HepG2 (cell line): Measurements from ENCODE around the gene COASY. TPM values are rescaled to one million over a fixed set of nuclear protein-coding genes. Genes with fewer than 3 reads are reported as not detected.
A peak's percentile ranks its signal among the peaks of the same experiment; 100 is the strongest.

Source experiments
- ATF1 ChIP-seq: IDR thresholded peaks from 2 replicates; pipeline ENCODE4 v1.6.1; 2016; ENCODE audit warnings: mild to moderate bottlenecking, control low read depth
- CENPT ChIP-seq: sonication (generic); formaldehyde crosslinking; IDR thresholded peaks from 2 replicates; pipeline ENCODE4 v1.8.0; 2022; ENCODE audit warnings: low read depth, mild to moderate bottlenecking, moderate library complexity, missing genetic modification reagents
- EZH2 ChIP-seq: conservative IDR thresholded peaks from 2 replicates; pipeline ENCODE4 v1.6.1; 2012; ENCODE audit warnings: mild to moderate bottlenecking, low read depth, low read length, moderate library complexity
- GABPB1 ChIP-seq: IDR thresholded peaks from 2 replicates; pipeline ENCODE4 v1.6.1; 2016; ENCODE audit warnings: mild to moderate bottlenecking, missing genetic modification reagents, moderate library complexity, missing compliant biosample characterization
- GZF1 ChIP-seq: sonication (generic); formaldehyde crosslinking; IDR thresholded peaks from 2 replicates; pipeline ENCODE4 v1.5.1; 2020; ENCODE audit warnings: mild to moderate bottlenecking, missing genetic modification reagents
- ISL2 ChIP-seq: sonication (generic); formaldehyde crosslinking; IDR thresholded peaks from 2 replicates; pipeline ENCODE4 v1.5.0; 2020; ENCODE audit warnings: missing genetic modification reagents
- KAT7 ChIP-seq: IDR thresholded peaks from 2 replicates; pipeline ENCODE4 v1.6.1; 2018; ENCODE audit warnings: borderline replicate concordance, missing compliant biosample characterization
- KDM3A ChIP-seq: IDR thresholded peaks from 2 replicates; pipeline ENCODE4 v1.6.1; 2018; ENCODE audit warnings: low read depth, missing compliant biosample characterization
- MAF1 ChIP-seq: sonication (generic); formaldehyde crosslinking; IDR thresholded peaks from 2 replicates; pipeline ENCODE4 v1.5.0; 2020; ENCODE audit warnings: missing genetic modification reagents, borderline replicate concordance
- MAFK ChIP-seq, 2 experiments: IDR thresholded peaks in 1 of 2; conservative IDR thresholded peaks in 1 of 2; 2 replicates each; pipeline ENCODE4 v1.6.1; 2011; ENCODE audit warnings: improper control_type of control experiment in 2 of 2, low read length in 2 of 2
- NR2F6 ChIP-seq, 2 experiments: IDR thresholded peaks; 2 replicates each; pipeline ENCODE4 v1.6.1; 2016; ENCODE audit warnings: antibody characterized with exemption in 1 of 2, mild to moderate bottlenecking in 1 of 2
- RBM22 ChIP-seq: fragments of 200-400 bp; formaldehyde crosslinking; optimal IDR thresholded peaks from 2 replicates; pipeline ENCODE3; 2017; ENCODE audit warnings: mild to moderate bottlenecking, low read length, moderate library complexity
- RFXAP ChIP-seq: sonication (generic); formaldehyde crosslinking; IDR thresholded peaks from 2 replicates; pipeline ENCODE4 v1.4.0; 2020; ENCODE audit warnings: missing genetic modification reagents, borderline replicate concordance
- RXRB ChIP-seq: IDR thresholded peaks from 2 replicates; pipeline ENCODE4 v1.6.1; 2016; ENCODE audit warnings: borderline replicate concordance, missing genetic modification reagents, missing compliant biosample characterization
- SIN3A ChIP-seq: IDR thresholded peaks from 2 replicates; pipeline ENCODE4 v1.6.1; 2011; ENCODE audit warnings: low read depth, mild to moderate bottlenecking, control low read depth, low read length, borderline replicate concordance
- SRSF9 ChIP-seq: fragments of 200-400 bp; formaldehyde crosslinking; IDR thresholded peaks from 2 replicates; pipeline ENCODE4 v1.6.1; 2018; ENCODE audit warnings: borderline replicate concordance, mild to moderate bottlenecking, low read depth, low read length; ENCODE audit not compliant: insufficient read depth, poor library complexity, severe bottlenecking
- ZC3H13 ChIP-seq: sonication (generic); formaldehyde crosslinking; IDR thresholded peaks from 2 replicates; pipeline ENCODE4 v1.8.1; 2023; ENCODE audit warnings: mild to moderate bottlenecking, missing genetic modification reagents, moderate library complexity
- ZNF326 ChIP-seq: sonication (generic); formaldehyde crosslinking; IDR thresholded peaks from 2 replicates; pipeline ENCODE4 v1.4.0; 2020; ENCODE audit warnings: missing genetic modification reagents, borderline replicate concordance
- ZNF543 ChIP-seq: sonication (generic); formaldehyde crosslinking; IDR thresholded peaks from 2 replicates; pipeline ENCODE4 v1.4.0; 2020; ENCODE audit warnings: mild to moderate bottlenecking, missing genetic modification reagents
- ZNF550 ChIP-seq: sonication (generic); formaldehyde crosslinking; IDR thresholded peaks from 2 replicates; pipeline ENCODE4 v1.4.0; 2020; ENCODE audit warnings: mild to moderate bottlenecking, missing genetic modification reagents, borderline replicate concordance
- ZNF703 ChIP-seq: sonication (generic); formaldehyde crosslinking; IDR thresholded peaks from 2 replicates; pipeline ENCODE4 v1.5.1; 2020; ENCODE audit warnings: missing genetic modification reagents, mild to moderate bottlenecking, moderate library complexity, borderline replicate concordance
- ZNF737 ChIP-seq: sonication (generic); formaldehyde crosslinking; IDR thresholded peaks from 2 replicates; pipeline ENCODE4 v1.5.0; 2020; ENCODE audit warnings: missing genetic modification reagents, mild to moderate bottlenecking, borderline replicate concordance
- ZNF780A ChIP-seq: sonication (generic); formaldehyde crosslinking; IDR thresholded peaks from 2 replicates; pipeline ENCODE4 v1.8.0; 2022; ENCODE audit warnings: mild to moderate bottlenecking, missing genetic modification reagents, moderate library complexity
- polyA plus RNA-seq, 8 experiments: library from polyadenylated mRNA; depleted of rRNA in 3 of 8; stranded (reverse) in 7 of 8; unstranded in 1 of 8; fragments of >200 nt; fragmentation: Illumina TruSeq in 4 of 8; extraction: Trizol in 4 of 8; gene quantifications; 2 replicates each; pipeline versions ENCODE4 v1.2.1 to v1.2.3, GENCODE V29; 2011 to 2016; ENCODE audit warnings: low read depth in 4 of 8, missing spikeins in 1 of 8, mixed read lengths in 1 of 8; ENCODE audit not compliant: insufficient read depth in 1 of 8
- total RNA-seq, 5 experiments: library from RNA; depleted of rRNA; stranded (reverse); fragments of >200 nt; fragmentation: Illumina TruSeq; extraction: Trizol; gene quantifications; 2 replicates each; pipeline ENCODE4 v1.2.3, GENCODE V29; 2016; ENCODE audit warnings: low read depth in 1 of 5
- TF ChIP-seq, protein P1 (sequence below): sonication (generic); formaldehyde crosslinking; IDR thresholded peaks from 2 replicates; pipeline ENCODE4 v1.5.0; 2020; ENCODE audit warnings: mild to moderate bottlenecking, missing genetic modification reagents
- TF ChIP-seq, protein P2 (sequence below): sonication (generic); formaldehyde crosslinking; IDR thresholded peaks from 2 replicates; pipeline ENCODE4 v1.4.0; 2020; ENCODE audit warnings: missing genetic modification reagents, low read depth, mild to moderate bottlenecking, borderline replicate concordance
- TF ChIP-seq, protein P3 (sequence below): fragments of 450-650 bp; IDR thresholded peaks from 2 replicates; pipeline ENCODE4 v1.6.1; 2016

The COASY gene
- total and polyA plus RNA-seq, 2 of the 13 experiments (the other 11 are each of a cell fraction or from before 2014, with no cell fraction given), result 90.7 to 125 TPM

DNA sequence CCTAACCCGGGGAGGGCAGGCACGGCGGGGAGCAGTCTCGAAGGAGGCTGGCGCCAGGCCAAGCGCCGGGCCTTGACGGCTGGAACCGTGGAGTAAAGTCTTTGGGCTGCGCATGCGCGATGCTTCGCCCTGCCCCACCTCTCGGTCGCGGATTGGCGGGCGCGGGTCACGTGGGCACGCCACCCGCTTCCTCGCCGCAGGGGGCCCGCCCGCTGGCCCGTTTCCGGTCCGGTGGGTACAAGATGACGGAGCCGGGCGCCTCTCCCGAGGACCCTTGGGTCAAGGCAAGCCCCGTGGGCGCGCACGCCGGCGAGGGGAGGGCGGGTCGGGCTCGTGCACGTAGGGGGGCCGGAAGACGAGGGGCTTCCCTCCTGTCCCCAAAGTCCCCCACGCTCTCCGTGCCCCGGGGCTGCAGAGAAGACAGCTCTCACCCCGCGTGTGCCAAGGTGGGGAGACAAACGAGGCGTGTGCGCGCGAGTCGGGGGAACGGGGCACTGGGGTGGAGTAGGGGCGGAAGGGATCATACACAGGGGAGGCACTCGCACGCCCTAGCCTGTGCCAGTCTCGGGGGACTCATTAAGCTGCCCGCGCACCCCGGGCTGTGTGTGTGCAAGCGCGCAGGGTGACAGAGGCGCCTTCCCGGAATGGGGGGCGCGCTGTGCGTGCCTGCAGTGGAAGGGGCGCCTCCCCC lies 5.1 kb downstream of the COASY start, which contains the start of gene MLX (continued):
- peak; percentile 93 for TF ChIP-seq KAT7 (CRISPR knock-in tag)
- no peak; the same call in 1 of the 2 replicates for TF ChIP-seq ZNF550
- no peak for TF ChIP-seq MAFK (conservative IDR thresholded peaks at IDR 0.05 in 1 of 2, IDR thresholded peaks at IDR 0.05 in 1 of 2; ENCODE audit: low read length in 2 of 2)
- TF ChIP-seq, protein P1, sequence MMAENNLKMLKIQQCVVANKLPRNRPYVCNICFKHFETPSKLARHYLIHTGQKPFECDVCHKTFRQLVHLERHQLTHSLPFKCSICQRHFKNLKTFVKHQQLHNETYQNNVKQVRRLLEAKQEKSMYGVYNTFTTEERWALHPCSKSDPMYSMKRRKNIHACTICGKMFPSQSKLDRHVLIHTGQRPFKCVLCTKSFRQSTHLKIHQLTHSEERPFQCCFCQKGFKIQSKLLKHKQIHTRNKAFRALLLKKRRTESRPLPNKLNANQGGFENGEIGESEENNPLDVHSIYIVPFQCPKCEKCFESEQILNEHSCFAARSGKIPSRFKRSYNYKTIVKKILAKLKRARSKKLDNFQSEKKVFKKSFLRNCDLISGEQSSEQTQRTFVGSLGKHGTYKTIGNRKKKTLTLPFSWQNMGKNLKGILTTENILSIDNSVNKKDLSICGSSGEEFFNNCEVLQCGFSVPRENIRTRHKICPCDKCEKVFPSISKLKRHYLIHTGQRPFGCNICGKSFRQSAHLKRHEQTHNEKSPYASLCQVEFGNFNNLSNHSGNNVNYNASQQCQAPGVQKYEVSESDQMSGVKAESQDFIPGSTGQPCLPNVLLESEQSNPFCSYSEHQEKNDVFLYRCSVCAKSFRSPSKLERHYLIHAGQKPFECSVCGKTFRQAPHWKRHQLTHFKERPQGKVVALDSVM (CRISPR knock-in tag), result peak; percentile 64; the same call in 1 of the 2 replicates
- peak; percentile 58; the same call in 1 of the 2 replicates for TF ChIP-seq RFXAP
- no peak; the same call in 1 of the 2 replicates for TF ChIP-seq ZNF326 (CRISPR knock-in tag)
- TF ChIP-seq ZNF737 (CRISPR knock-in tag), result peak; percentile 4; the same call in 1 of the 2 replicates
- no peak for TF ChIP-seq SRSF9
- peak; percentile 40; the same call in 1 of the 2 replicates for TF ChIP-seq ZNF703 (CRISPR knock-in tag)
- peak; percentile 91 for TF ChIP-seq SIN3A
- TF ChIP-seq, protein P2, sequence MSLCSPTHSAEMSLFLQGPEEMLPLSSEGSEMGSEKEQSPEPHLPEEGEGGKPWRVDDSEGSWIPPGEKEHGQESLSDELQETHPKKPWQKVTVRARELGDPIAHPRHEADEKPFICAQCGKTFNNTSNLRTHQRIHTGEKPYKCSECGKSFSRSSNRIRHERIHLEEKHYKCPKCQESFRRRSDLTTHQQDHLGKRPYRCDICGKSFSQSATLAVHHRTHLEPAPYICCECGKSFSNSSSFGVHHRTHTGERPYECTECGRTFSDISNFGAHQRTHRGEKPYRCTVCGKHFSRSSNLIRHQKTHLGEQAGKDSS (CRISPR knock-in tag), result no peak
- TF ChIP-seq ZNF780A, result no peak
- TF ChIP-seq NR2F6 (IDR thresholded peaks at IDR 0.05), result 0 out of 2 replicates have a peak, but pooled peaks have one; percentile 22
- TF ChIP-seq NR2F6 (CRISPR knock-in tag; IDR thresholded peaks at IDR 0.05), result peak; percentile 89
- TF ChIP-seq RXRB (CRISPR knock-in tag), result peak; percentile 34; the same call in 1 of the 2 replicates
- peak; percentile 97; the same call in 1 of the 2 replicates for TF ChIP-seq ZNF543 (CRISPR knock-in tag)
- no peak for TF ChIP-seq EZH2
- TF ChIP-seq MAF1 (CRISPR knock-in tag), result no peak
- TF ChIP-seq CENPT (CRISPR knock-in tag), result peak; percentile 51; the same call in 1 of the 2 replicates
- TF ChIP-seq ATF1 (CRISPR knock-in tag), result no peak
- peak; percentile 73 for TF ChIP-seq RBM22
- TF ChIP-seq GABPB1 (CRISPR knock-in tag), result peak; percentile 97
- TF ChIP-seq KDM3A (CRISPR knock-in tag), result peak; percentile 17; the same call in 1 of the 2 replicates
- peak; percentile 97 for TF ChIP-seq ZC3H13 (CRISPR knock-in tag)
- no peak; the same call in 1 of the 2 replicates for TF ChIP-seq GZF1
- TF ChIP-seq, protein P3, sequence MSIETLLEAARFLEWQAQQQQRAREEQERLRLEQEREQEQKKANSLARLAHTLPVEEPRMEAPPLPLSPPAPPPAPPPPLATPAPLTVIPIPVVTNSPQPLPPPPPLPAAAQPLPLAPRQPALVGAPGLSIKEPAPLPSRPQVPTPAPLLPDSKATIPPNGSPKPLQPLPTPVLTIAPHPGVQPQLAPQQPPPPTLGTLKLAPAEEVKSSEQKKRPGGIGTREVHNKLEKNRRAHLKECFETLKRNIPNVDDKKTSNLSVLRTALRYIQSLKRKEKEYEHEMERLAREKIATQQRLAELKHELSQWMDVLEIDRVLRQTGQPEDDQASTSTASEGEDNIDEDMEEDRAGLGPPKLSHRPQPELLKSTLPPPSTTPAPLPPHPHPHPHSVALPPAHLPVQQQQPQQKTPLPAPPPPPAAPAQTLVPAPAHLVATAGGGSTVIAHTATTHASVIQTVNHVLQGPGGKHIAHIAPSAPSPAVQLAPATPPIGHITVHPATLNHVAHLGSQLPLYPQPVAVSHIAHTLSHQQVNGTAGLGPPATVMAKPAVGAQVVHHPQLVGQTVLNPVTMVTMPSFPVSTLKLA, result peak; percentile 57
- peak; percentile 55; the same call in 1 of the 2 replicates for TF ChIP-seq ISL2 (CRISPR knock-in tag)
